B cell (primary cell): Measurements from ENCODE around the gene PPP1R14D. TPM values are rescaled to one million over a fixed set of nuclear protein-coding genes. Genes with fewer than 3 reads are reported as not detected.

Experiments used
- ATAC-seq: fragments of 200-7000 bp; cut with Tn5 transposase; one replicate; pipeline ENCODE4 v1.10.0; 2021; ENCODE audit warnings: low read depth, mild to moderate bottlenecking, moderate number of reproducible peaks, moderate library complexity
- CTCF ChIA-PET: fragments of 350-600 bp; sonication (Branson Sonifier 250); formaldehyde crosslinking; loops from one replicate; lab custom pipeline; 2021; ENCODE audit warnings: antibody characterized with exemption, inconsistent platforms; lab: Charles Lee
- POLR2A ChIA-PET: fragments of 350-600 bp; sonication (Branson Sonifier 250); formaldehyde crosslinking; loops from one replicate; lab custom pipeline; 2021; ENCODE audit warnings: antibody characterized with exemption; lab: Charles Lee
- DNase-seq: peaks from one replicate; pipeline ENCODE4 v3.0.0; 2013
- H2AFZ ChIP-seq: 2 replicates; pipeline ENCODE4 v1.6.1; 2012; ENCODE audit warnings: mild to moderate bottlenecking, low read depth, low read length; ENCODE audit not compliant: insufficient read depth, poor library complexity, severe bottlenecking
- H3K27ac ChIP-seq, 2 donors: 1 replicate in 1 of 2; 2 replicates in 1 of 2; pipeline ENCODE4 v1.5.1; 2012 to 2013; ENCODE audit warnings: low read length in 2 of 2, mild to moderate bottlenecking in 2 of 2, moderate library complexity in 1 of 2
- H3K27me3 ChIP-seq, 4 experiments: fragments of 200-600 bp in 1 of 4; sonication (generic) in 1 of 4; replicated peaks in 1 of 4; 1 replicate in 2 of 4; 2 replicates in 2 of 4; pipeline versions ENCODE4 v1.6.1 to v1.7.0; 2013 to 2016; ENCODE audit warnings: low read length in 3 of 4, mild to moderate bottlenecking in 2 of 4, mixed read lengths in 1 of 4, moderate library complexity in 1 of 4; ENCODE audit not compliant: insufficient read depth in 4 of 4, control insufficient read depth in 3 of 4; ENCODE audit errors: control extremely low read depth in 1 of 4
- H3K36me3 ChIP-seq, 2 experiments: replicated peaks in 1 of 2; 1 replicate in 1 of 2; 2 replicates in 1 of 2; pipeline versions ENCODE4 v1.6.1 to v1.7.1; 2013; ENCODE audit warnings: low read length in 1 of 2; ENCODE audit not compliant: insufficient read depth in 2 of 2, control insufficient read depth in 1 of 2; ENCODE audit errors: control extremely low read depth in 1 of 2, extremely low read depth in 1 of 2
- H3K4me1 ChIP-seq, 2 donors: fragments of 200-600 bp in 1 of 2; sonication (generic) in 1 of 2; 1 replicate in 1 of 2; 2 replicates in 1 of 2; pipeline versions ENCODE4 v1.5.1 to v1.6.1; 2013 to 2017; ENCODE audit warnings: low read length in 2 of 2; ENCODE audit not compliant: control insufficient read depth in 2 of 2, insufficient read depth in 2 of 2
- H3K4me2 ChIP-seq: replicated peaks from 2 replicates; pipeline ENCODE3; 2012; ENCODE audit warnings: mild to moderate bottlenecking, low read depth, low read length; ENCODE audit not compliant: poor library complexity, severe bottlenecking
- H3K4me3 ChIP-seq, 5 experiments: fragments of 200-600 bp in 1 of 5; sonication (generic) in 1 of 5; 1 replicate in 3 of 5; 2 replicates in 2 of 5; pipeline versions ENCODE4 v1.5.1 to v1.7.0; 2011 to 2016; ENCODE audit warnings: low read length in 4 of 5, mild to moderate bottlenecking in 4 of 5, low read depth in 2 of 5, control low read depth in 1 of 5, moderate library complexity in 1 of 5; ENCODE audit not compliant: insufficient read depth in 1 of 5; ENCODE audit errors: control extremely low read depth in 1 of 5, extremely low read depth in 1 of 5
- H3K79me2 ChIP-seq: fragments of 200-600 bp; sonication (generic); one replicate; pipeline ENCODE4 v1.6.0; 2016; ENCODE audit warnings: low read length; ENCODE audit not compliant: control insufficient read depth, insufficient read depth
- H3K9ac ChIP-seq: fragments of 200-600 bp; sonication (generic); 2 replicates; pipeline ENCODE4 v1.6.1; 2017; ENCODE audit warnings: mild to moderate bottlenecking, low read length, moderate library complexity
- H3K9me3 ChIP-seq, 3 donors: one replicate each; pipeline versions ENCODE4 v1.6.1 to v1.7.1; 2013; ENCODE audit warnings: low read length in 2 of 3; ENCODE audit not compliant: control insufficient read depth in 2 of 3, insufficient read depth in 1 of 3; ENCODE audit errors: control extremely low read depth in 1 of 3
- H4K20me1 ChIP-seq: 2 replicates; pipeline ENCODE4 v1.6.0; 2012; ENCODE audit warnings: mild to moderate bottlenecking, low read length; ENCODE audit not compliant: insufficient read depth, control insufficient read depth, poor library complexity, severe bottlenecking
- H3K27ac Mint-ChIP-seq: one replicate; pipeline ENCODE4 v1.8.0; 2021; ENCODE audit warnings: mixed read lengths
- H3K27me3 Mint-ChIP-seq: one replicate; pipeline ENCODE4 v1.8.0; 2021; ENCODE audit warnings: mixed read lengths
- H3K4me1 Mint-ChIP-seq: one replicate; pipeline ENCODE4 v1.8.0; 2021; ENCODE audit warnings: mixed read lengths
- H3K4me3 Mint-ChIP-seq: one replicate; pipeline ENCODE4 v1.8.0; 2021; ENCODE audit warnings: mixed read lengths
- H3K9me3 Mint-ChIP-seq: one replicate; pipeline ENCODE4 v1.8.0; 2022; ENCODE audit warnings: mixed read lengths; ENCODE audit not compliant: insufficient read depth
- EZH2 ChIP-seq: IDR thresholded peaks from 2 replicates; pipeline ENCODE4 v1.6.1; 2012; ENCODE audit warnings: borderline replicate concordance, low read depth, mild to moderate bottlenecking, moderate library complexity, low read length; ENCODE audit not compliant: insufficient read depth, poor library complexity, severe bottlenecking
- WGBS: methylation state at CpG from one replicate; pipeline ENCODE4 v1.1.5; 2013; ENCODE audit warnings: missing lambda C conversion rate; ENCODE audit not compliant: insufficient coverage; 5-methylcytosine and 5-hydroxymethylcytosine counted together
- intact Hi-C: fragments of 100-400 bp; cut with micrococcal nuclease; formaldehyde crosslinking; loops from one replicate; pipeline ENCODE4 v1.10.0; 2022
- polyA plus RNA-seq: library from polyadenylated mRNA; depleted of rRNA; stranded (reverse); fragments of >200 nt; gene quantifications from 2 replicates; pipeline ENCODE4 v1.2.3, GENCODE V29; 2012
- total RNA-seq, 2 donors: library from RNA; stranded (reverse); fragments of 120-200 nt in 1 of 2; gene quantifications; 1 replicate in 1 of 2; 2 replicates in 1 of 2; pipeline versions ENCODE4 v1.2.3 to v1.2.4, GENCODE V29; 2013 to 2022
- TF ChIP-seq, protein P1 (sequence below): fragments of 200-600 bp; IDR thresholded peaks from one replicate; pipeline ENCODE4 v1.8.0; 2022; ENCODE audit warnings: antibody characterized with exemption, mild to moderate bottlenecking

Gene PPP1R14D
- total and polyA plus RNA-seq, 2 donors (not counting 1 experiment from before 2014, with no cell fraction given) = 0.19 TPM; not detected in 1

DNA sequence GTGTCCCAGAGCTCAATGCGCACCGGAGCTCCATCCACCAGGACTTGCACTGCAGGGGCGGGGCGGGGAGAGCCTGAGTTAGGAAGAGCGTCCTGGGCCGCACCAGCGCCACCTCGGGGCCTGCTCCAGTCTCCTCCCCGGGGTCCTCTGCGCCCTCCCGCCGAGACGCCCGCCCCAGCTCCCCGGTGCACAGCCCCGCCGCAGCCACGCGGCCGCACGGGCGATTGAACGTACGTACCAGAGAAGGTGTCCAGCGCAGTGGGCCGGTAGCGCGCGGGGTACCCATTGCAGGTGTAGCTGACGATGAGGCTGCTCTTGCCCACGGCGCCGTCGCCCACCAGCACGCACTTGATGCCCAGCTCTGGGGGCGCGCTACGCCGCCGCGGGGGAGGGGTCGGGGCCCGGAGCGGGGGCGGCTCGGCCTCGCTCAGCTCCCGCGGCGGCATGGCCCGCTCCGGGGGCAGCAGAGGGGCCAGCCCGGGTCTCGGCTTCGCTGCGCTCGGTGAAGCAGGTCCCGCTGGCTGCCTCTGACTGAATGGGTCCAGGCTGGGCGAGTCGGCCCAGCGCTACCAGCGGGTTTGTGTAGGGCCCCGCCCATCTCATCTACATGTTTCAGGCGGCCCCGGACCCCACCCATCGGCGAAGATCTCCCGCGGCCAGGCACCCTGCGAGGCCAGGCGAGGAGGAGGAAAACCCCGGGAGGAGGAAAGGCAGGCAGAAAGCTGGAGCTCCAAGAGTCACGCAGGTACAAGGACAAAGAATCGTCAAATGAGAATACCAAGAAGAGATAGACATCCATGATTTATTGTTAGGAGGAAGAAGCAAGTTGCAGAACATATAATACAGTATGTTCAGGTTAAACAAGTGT is 45.4 kb upstream of the PPP1R14D start, which contains the start of gene RHOV:
RHOV (minus strand) TSS at position 541 of the 868 bp plus-strand sequence; CDS start at position 446, 95 bp downstream.
- H3K4me1 ChIP-seq = peaks cover 6 to 11% of the 10 kb centered on the region in 2 donors
- no peaks in the 10 kb centered on the region for H3K9me3 ChIP-seq
- peak within 1 kb of the TSS; percentile 96 for H3K4me2 ChIP-seq
- H2AFZ ChIP-seq = peak within 1 kb of the TSS; percentile 84
- ChIA-PET POLR2A (interaction anchor here (0.7 to 0.9 kb wide), 4 partner anchors 21 to 514 kb away, joined by 3 to 4 read pairs (median 3); no protein-coding TSS in a partner anchor), CTCF (interaction anchor here (1.0 to 2.7 kb wide), 6 partner anchors 10 to 30 kb away, joined by 3 to 10 read pairs (median 6); partner anchors contain the start of gene VPS18)
- no peaks in the 10 kb centered on the region for H3K36me3 ChIP-seq
- Mint-ChIP-seq H3K4me3 (peak within 1 kb of the TSS; percentile 89), H3K4me1 (peaks cover 25% of the 10 kb centered on the region), H3K9me3 (no peaks in the 10 kb centered on the region), H3K27me3 (peaks cover 6% of the 10 kb centered on the region), H3K27ac (no peak within 1 kb of the TSS)
- ATAC-seq (peak; percentile 84), DNase-seq (peak; percentile 72)
- peak within 1 kb of the TSS; percentile 69 for H3K9ac ChIP-seq
- TF ChIP-seq EZH2 = no peak
- TF ChIP-seq, protein P1, sequence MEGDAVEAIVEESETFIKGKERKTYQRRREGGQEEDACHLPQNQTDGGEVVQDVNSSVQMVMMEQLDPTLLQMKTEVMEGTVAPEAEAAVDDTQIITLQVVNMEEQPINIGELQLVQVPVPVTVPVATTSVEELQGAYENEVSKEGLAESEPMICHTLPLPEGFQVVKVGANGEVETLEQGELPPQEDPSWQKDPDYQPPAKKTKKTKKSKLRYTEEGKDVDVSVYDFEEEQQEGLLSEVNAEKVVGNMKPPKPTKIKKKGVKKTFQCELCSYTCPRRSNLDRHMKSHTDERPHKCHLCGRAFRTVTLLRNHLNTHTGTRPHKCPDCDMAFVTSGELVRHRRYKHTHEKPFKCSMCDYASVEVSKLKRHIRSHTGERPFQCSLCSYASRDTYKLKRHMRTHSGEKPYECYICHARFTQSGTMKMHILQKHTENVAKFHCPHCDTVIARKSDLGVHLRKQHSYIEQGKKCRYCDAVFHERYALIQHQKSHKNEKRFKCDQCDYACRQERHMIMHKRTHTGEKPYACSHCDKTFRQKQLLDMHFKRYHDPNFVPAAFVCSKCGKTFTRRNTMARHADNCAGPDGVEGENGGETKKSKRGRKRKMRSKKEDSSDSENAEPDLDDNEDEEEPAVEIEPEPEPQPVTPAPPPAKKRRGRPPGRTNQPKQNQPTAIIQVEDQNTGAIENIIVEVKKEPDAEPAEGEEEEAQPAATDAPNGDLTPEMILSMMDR = peak; percentile 34
- intact Hi-C loops = loop anchor here (2.0 kb wide), 1 partner anchor 21 kb away; the partner anchor contains the start of gene VPS18
- WGBS = under 1% methylated on average over 74 of the region's 74 CpGs
- H3K4me3 ChIP-seq = peak within 1 kb of the TSS; percentile 8 to 61 (median 53)
- H3K79me2 ChIP-seq = no peaks in the 10 kb centered on the region
- H3K27me3 ChIP-seq = peaks cover 0 to 17% (median 0%) of the 10 kb centered on the region in 4 experiments
- no peak within 1 kb of the TSS for H3K27ac ChIP-seq
- no peaks in the 10 kb centered on the region for H4K20me1 ChIP-seq
